HG02759 (cell line): ENCODE results near the gene SLU7.

Source experiments
- ATAC-seq: cut with Tn5 transposase; IDR thresholded peaks from one replicate; pipeline ENCODE4 v1.9.1; 2021; ENCODE audit warnings: mild to moderate bottlenecking, moderate library complexity; ENCODE audit not compliant: unreplicated experiment

SLU7 gene

DNA sequence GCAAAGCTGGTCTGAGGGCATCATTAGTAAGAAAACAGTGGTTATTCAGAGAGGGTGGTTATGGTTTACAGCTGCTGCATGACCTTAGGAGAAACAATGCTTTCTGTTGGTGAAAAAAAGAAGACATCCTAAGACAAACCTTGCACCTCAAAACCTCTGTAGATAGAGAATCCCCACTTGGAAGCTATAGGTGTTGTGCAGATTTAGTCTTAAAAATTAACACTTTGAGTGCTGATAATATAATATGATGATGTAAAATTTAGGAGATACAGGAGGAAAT, 1.4 kb upstream of the SLU7 start:
- no peak for ATAC-seq

DNA sequence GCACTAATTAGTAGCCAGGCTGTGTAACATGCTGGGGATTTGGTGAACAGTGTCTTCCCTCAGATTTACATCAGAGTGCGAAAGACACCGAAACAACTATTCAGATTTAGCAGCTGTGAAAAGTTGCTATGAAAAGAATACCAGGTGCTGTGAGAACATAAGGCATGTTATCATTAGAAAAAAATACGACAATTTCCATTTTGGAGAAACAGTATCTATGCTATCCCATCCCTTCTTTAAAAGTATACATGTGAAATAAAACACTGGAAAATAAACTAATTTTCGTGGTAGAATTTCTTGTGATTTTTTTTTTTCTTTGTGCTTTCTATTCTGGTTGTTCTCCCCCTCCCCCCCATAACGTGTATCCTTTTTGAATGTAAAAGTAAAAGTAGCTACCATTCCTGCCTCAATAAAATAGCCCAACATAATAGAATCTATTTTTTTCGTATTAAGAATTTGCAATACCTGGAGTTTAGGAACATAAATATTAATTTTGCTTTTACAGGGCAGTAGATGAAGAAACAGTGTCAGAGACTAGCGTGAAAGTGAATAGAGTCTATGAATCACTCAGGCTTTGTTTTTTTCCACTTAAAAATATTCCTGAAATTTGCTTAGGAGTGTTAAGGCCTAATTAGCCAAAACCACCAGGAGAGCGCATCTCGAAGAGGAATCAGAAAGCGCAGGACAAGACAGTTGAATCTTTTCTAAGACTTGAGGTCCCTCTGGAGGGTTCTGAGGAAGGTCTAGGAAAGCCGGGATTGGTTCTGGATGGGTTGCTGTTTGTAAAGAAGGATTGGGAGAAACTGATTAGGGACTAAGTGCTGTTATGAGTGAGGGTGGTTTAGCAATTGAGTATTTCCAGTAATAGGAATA, 813 bp upstream of the SLU7 start:
- no peak for ATAC-seq

DNA sequence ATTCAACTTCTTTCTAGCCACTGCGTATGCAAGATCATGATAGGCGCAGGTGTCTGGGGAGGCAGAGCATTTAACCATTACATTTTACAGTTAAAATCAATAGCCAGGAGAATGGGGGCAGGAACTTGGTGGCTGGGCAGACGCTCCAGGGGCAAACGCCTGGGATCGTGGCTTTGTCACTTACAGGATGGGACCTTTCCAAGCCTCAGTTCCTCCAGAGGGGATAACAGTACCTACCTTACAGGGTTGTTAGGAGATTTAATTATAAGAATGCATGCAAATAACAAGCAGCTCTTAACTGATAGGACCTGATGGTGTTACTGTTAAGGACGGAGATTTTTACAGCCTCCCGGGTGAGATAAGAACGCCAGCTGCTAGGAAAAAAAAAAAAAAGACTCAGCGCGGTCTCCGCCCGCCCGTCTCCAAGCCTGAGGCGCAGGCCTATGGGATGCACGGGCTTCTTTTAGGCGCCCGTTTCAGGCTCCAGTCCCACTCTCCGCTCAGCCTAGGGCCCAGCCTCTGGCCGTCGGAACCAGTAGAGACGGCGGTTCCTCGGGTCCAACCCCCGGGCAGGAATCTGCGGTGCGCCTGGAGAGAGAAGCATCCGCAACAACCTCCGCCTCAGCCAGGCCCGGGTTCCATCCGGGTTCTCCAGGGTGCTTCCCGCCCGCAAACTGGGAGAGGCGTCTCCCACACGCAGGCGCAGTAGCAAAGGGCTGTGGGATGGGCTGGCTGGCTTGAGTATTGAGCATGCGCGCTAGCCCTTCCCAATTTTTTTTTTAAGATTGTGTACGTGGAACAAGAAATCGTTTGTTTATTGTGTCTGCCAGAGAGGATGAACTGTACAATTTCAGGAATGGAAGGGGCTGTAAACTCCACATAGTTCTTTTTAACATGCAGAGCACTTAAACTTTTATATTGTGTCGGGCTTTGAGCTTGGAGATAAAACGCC, 19.2 kb downstream of the SLU7 start, which contains the start of gene FAM200C:
TSS of gene FAM200C (minus strand) at position 653 of the 952 bp plus-strand sequence. CDS start 4,564 bp downstream, outside the sequence.
- ATAC-seq: peak; percentile 91

DNA sequence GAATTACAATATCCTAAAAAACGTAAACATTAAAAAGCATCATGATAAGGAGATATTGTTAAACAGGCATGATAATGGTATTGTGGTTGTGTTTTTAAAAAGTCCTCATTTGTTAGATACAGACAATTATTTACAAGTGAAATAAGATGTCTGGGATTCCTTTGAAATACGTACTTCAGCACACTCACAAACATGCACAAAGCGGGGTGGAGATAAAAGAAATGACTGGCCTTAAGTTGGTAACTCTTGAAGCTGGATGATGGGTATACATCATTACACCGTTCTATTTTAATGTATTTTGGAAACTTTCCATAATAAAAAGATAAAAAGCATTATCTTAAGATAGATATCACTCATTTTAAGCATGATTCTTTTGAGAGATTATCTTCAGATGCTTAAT, 20.1 kb downstream of the SLU7 start:
- no peak for ATAC-seq

DNA sequence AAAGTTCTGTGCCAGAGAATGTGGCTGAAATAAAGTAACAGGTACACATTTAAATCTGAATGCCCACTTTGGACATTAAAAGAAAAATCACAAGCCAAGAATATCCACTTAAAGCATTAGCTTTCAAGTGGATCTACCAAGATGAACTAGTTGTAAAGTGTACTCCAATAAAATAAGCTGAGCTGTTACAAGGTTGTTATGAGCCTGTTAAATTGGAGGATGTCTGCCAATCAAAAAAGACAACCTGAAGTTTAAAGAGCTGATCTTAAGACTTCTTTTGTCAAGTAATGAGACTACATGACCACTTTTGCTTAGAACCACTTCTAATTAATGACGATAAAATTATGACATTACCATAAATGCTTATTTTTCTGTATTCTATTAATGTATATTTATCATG, 21.4 kb downstream of the SLU7 start:
- no peak for ATAC-seq

DNA sequence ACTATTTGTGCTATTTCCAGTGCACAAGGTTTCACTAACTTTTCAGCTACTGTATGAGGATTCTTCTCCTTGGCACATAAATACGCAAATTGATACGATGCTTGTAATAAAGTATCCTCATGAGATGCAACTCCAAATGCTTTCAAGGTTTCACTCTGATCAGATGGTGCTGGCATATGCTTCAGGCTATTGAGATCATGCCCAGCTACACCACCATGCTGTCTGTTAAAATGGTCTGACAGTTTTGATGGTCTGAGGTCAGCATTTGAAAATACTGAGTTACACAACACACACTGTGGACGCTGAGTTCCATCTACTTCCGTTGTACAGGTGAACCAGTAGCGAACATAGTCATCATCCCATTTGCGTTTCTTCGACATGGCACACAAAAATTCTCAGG, 23.8 kb downstream of the SLU7 start:
- no peak for ATAC-seq

DNA sequence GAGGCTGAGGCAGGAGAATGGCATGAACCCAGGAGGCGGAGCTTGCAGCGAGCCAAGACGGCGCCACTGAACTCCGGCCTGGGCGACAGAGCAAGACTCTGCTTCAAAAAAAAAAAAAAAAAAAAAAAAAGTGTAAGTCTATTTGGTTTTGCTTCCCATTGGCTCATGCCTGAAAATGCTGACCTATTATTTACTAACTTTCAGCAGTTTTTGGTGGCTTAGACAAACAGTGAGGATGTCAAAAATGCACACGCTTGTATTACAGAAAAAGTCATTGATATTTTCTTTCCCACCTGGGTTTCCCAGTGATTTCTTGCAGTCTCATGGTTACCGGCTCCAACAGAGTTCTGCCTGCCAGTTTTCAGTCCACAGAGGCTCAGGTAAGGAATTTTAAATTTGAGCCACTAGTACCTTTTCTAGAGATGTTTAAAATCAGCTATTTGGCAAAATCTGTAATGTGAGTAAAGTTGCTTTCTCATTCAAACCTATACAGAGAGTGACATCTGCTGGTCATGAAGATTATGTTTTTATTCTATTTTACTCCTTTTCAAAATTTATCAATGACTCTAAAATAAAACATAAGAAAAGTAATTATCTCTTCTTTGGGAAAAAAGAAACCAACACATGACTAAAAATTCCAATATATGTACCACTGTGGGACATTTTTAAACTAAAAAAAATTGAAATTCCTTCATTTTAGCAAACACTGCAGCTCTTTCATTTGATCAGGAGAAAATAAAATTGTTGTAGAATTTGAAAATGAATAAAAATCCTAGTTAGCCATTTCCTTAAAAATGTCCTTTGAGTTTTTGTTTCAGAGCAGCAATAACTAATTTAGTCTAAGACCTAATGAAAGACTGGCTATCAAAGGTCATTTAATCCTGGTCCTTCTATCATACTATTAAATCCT, 27.8 kb downstream of the SLU7 start:
- peak; percentile 40 for ATAC-seq

DNA sequence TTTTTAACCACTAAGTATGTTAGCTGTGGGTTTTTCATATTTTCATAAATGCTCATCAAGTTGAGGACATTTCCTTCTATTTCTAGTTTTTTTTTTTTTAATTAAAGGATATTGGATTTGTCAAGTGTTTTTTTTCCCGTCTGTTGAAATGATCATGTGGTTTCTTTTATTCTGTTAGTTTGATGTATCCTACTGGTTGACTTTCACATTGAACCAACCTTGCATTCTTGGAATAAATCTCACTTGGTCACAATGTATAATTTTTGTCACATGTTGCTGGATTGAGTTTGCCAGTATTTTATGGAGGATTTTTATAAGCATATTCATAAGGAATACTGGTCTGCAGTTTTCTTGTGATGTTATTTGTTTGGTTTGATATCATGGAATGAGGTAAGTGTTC, 31.4 kb downstream of the SLU7 start:
- no peak for ATAC-seq

DNA sequence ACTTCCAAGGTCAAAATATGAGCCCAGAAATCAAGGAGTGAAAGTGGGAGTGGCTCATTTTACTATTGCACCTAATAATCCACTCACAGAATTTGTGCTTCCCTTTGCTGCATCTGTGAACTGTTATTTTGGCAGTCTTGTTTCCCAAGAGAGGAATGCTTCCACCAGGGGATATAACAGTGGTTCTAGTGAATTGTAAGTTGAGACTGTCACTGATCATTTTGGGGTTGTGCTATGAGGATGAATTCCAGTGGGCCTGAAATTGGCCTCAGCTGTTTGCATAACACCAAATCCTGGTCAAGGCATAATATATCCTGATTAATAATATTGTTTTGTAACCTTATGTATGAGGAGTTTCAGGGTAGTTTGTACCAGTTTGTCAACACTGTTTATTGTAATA, 33.4 kb downstream of the SLU7 start:
- no peak for ATAC-seq

DNA sequence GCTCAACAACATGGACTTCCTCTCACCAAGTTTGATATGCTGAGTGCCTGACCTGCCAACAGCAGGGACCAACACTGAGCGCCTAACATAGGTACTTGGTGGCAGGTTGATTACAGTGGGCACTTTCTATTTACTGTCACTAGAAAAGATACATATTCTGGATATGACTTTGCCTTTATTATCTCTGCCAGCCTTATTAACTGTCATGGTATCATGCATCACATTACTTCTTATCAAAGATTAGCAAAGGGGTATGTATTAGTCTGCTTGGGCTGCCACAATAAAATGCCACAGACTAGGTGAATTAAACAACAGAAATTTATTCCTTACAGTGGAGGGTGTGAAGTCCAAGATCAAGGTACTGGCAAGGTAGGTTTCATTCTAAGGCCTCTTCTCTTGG, 34.2 kb downstream of the SLU7 start:
- ATAC-seq: no peak

DNA sequence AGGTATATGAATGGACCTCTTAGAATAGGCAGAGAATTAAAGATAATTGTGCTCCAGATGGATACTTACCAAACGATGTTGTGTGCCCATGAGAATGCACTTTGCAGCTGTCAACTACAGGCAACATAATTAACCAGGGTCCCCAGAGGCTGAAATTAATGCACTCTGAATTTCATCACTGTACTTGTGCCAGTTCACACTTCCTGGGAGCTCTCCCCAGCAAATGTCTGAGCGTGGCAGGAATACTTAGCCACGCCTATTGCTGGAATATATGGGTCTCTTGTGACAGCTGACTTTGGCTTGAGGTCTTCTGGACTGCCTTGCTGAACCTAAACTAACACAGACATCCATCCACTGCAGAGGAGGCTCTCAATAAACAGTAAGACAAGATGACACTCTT, 36.5 kb downstream of the SLU7 start:
- ATAC-seq: no peak

DNA sequence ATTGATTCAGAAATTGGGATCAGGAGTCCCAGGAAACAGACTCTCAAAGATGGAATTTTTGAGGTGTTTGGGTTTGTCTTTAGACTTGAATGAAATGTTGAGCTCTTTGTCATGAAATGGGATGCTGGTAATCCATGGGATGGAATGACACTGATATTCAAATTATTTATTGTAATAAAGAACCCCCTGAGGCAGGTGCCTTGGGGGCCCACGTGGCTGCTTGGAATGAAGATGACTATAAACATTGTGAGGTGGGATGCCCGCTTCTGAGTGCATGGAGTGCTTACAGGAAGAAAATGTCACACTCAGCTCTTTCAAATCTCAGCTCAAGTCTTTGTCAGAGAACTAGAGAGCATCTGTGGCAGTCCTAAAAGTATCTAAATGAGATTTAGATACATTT, 38.8 kb downstream of the SLU7 start:
- no peak for ATAC-seq

DNA sequence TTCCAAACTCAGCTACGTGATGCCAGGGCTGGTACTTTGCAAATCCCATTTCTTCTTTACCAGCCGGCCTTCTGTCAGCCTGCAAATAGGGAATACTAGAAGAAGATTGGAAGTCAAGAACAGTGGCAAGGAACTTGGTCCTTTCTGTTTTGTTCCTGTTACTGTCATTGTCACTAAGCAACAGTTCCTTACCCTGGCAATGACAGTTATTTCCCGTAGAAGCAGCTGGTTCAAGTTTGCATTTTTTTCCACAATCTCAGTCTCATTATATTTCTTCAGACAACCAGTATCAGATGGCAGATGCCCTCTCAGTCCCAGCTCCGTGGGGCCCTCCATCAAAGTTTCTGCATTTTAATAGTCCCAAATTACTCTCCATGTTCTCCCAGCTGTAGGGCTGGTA, 39.4 kb downstream of the SLU7 start:
- ATAC-seq: no peak

DNA sequence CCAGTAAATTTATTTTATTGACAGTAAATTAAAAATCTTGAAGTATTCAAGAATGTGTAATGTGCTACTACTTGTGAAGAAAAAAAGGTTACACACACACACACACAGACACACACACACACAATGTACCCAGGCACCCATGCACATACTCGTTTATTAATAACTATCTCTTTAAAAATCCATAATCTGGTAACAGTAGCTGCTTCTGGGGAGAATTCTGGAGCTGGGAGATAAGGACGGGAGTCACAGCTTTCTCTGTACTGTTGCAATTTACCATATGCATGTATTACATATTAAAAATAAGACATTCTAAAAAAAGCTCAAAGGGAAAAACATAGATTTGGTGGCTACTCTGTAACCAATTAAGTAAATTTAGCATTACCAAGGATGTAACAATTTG, 40.6 kb downstream of the SLU7 start:
- ATAC-seq: no peak

DNA sequence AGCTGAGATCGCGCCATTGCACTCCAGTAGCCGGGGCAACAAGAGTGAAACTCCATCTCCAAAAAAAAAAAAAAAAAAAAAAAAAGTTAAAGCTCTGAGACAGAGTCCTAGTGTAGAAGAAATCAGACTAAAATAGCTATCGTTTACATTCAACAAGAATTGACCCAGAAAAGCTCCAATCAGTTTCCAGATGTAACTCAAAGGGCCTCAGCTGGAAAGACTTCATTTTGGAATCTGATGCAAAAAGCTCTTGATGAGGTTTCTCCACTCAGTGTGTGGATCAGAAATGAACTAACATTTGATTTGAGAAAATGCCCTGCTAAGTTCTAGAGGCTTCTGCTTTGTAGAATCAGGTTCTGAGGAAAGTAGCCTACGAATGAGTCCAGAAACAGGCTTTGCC, 41.2 kb downstream of the SLU7 start:
- no peak for ATAC-seq

DNA sequence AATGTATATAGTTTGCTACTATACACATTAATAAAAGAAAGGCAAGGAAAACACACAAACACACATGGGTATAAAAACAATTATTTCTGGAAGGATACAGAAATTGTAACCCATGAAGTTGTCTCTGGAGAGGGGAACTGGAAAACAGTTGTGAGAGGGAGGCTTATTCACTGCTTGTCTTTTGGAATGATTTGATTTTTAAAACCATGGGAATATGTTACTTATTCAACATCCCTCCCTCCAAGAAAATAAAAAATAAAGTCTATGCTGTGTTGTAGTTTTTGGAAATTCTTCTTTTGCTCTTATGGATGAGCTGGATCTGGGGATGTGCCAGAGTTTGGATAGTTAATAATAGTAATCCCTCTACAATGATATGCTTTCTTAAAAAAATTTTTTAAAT, 42.5 kb downstream of the SLU7 start:
- ATAC-seq: no peak

DNA sequence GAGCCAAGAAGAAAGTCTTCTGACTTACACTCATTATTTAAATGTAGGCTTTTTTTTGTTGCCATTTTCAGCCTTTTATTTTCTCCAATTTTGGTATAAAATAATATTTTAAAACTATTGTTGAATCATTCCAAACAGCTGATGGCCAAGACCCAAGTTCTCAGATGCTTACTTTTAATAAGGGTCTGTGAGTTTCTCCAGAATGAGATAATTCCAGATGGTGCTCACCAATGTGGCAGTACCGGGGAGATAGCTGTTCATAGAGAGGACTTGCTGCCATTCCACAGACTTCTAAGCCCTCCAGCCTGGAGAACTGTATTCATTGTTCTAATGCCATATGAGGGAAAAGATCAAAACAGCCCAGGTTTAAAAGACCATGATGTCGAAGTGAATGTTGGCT, 43.2 kb downstream of the SLU7 start:
- no peak for ATAC-seq

DNA sequence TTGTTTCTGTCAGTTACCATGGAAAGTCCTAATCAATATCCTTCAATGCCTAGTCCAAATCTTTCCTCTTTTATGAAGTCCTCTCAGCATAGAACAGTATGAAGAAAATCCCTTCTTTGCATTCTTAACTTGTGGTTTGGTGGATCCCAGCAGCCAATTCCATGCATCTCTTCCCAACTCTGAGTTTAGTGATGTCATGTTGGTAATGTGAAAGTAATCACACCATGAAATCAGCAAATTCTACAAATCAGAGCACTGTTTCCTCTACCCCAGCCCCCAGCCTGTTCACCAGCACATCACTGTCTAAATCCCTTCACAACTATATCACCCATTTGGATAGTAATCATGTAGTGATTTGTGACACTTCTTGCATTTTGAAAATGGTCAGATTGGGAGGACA, 43.7 kb downstream of the SLU7 start:
- no peak for ATAC-seq

DNA sequence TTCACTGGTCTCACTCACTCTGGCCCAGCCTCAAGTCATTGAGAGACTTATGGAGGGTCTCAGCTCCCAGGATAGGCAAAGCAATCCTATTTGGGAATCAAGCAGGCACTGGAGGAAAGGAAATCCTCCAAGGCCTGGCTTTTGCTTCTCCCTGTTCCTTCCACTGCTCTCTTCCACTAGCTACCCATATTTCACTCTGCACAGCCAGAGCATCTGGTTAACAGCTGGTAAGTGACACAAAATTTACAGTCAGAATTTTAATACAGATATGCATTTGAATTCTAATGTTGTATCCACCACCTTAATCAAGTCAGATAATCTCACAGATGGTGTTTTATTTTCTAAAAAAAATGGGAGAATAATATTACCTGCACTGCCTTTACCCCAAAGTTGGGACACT, 47.6 kb downstream of the SLU7 start:
- ATAC-seq: no peak

DNA sequence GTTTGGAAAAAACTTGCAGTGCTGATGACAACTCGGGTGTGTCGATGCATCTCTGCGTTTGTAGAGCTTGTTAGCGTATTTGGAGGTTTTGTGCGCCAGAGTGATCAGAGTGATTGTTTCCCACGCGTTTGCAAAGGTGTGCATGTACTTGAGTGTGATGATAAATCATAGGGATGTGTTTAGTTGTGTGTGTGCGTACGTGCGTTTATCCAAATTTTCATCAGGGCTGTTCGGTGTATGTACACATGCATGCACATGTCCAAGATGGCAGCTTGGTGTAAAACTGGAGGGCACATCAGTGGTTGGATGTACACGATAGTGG, 48.2 kb downstream of the SLU7 start:
- ATAC-seq: no peak

DNA sequence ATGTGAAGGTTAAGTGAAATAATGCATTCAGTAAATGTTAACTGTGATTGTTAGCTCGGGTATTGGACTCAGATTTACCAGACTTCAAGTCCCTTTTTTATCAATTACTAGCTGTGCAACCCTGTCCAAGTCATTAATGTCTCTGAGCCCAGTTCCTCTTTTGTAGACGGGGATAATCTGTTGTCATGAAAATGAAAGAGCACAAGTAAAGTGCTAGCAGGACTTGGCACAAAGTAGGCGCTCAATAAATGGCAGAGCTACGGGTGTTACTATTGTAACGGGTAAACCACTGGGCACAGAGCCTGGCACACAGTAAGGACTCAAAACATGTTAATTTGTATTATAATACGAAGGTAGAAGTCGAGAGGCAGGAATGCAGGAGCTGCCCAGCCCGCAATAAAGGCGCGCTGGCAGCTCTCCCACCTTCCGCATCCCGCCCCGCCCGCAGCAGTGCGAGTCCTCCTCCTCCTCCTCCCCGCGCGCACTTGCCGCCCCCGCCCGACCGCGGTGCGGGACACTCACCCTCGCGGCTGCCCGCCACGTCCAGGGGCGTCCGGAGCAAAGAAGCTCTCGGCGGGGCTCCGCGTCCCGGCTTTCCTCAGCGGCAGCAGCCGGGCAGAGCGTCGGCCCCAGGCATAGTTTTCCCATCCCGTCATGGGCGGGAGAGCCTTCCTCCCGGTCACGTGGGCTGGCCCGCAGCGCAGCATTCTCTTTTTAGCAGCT, 48.7 kb downstream of the SLU7 start, which contains the start of gene C1QTNF2:
TSS of gene C1QTNF2 (minus strand) at position 637 of the 723 bp plus-strand sequence. CDS start 15,615 bp downstream, outside the sequence.
- peak; percentile 52 for ATAC-seq
